A172 (cell line): ENCODE data around the gene CCBE1. TPM values are rescaled to one million over a fixed set of nuclear protein-coding genes. Genes with fewer than 3 reads are reported as not detected.
A peak's percentile ranks its signal among the peaks of the same experiment; 100 is the strongest.
"Not testable (repeated sequence)": the region's sequence is repeated elsewhere in the genome, so short reads cannot be mapped to it uniquely, and the experiment has no call there.

Experiments used
- DNase-seq: peaks from one replicate; pipeline ENCODE4 v3.0.0-alpha.2; 2015; ENCODE audit warnings: low spot score
- total RNA-seq: library from RNA; depleted of rRNA; stranded (reverse); fragments of >200 nt; shearing (Covaris generic); gene quantifications from 2 replicates; pipeline ENCODE4 v1.2.3, GENCODE V29; 2014; rRNA removed

Gene CCBE1
- 6.5 and 8.3 TPM in 2 replicates for total RNA-seq

DNA sequence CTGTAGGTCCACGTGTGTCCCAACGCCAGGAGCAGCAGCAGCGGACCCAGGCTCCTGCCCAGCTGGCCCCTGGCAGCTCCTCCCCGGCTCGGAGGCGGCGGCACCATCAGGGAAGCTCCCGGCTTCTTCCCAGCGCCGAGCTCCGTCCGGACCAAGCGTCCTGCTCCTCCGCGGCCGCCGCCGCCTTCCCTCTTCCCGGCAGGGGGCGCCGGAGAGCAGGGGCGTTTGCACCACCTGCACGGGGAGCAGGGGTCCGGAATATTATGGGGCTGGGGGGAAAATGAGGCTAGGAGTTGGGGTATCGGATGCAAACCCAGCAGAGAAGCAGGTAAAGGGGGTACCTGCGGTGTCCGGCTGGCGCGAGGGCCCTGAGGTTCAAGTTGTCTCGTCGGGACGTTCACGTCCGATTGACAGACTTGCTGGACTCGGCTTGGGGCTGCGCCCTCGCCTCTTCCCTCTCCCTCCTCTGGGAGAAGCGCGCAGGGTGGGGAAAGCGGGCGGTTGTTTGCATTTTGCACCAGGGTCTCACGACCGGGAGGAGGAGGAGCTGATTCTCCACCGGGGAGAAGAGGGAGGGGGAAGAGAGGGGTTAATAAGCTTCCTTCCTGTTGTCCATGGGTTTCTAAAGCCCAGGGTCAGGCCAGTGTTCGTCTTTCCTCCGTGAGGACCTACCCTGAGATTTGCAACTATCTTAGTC, at the start of gene CCBE1:
CCBE1 (minus strand) TSS at position 188 of the 697 bp plus-strand sequence.
- DNase-seq: no peak

DNA sequence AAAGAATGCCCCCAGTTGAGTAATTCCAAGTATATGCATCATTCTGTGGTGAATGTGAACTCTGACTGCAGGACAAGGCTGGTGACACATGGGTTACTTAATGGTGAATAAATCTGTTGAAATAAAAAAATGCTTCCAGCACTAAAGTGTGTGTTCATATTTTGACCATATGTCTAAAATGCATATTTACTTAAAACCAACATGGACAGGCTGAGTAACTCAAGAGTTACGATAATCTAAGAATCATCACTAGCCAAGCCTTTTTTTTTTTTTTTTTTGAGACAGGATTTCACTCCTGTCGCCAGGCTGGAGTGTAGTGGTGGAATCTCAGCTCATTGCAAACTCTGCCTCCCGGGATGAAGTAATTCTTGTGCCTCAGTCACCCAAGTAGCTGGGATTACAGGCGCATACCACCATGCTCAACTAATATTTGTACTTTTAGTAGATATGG, 47.1 kb upstream of the CCBE1 start:
- DNase-seq: peak; percentile 79

DNA sequence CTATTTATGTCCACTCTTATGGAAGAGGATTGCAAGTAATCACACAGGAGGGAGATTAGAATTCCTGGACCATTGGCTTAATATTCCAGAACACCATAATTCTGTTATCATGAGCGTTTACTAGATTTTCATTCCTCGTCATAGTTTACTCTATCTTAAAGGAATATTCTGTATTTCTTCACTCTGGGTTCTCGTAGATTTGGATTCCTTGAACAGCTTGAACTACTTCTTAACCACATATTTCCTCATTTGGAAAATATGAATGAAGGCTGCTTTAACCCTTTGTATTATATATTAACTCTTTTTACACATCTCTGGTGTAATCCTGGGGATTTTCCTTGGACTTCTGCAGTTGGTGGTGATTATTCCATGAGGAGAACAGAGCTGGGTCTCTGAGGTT, 46.3 kb upstream of the CCBE1 start:
- DNase-seq: no peak

DNA sequence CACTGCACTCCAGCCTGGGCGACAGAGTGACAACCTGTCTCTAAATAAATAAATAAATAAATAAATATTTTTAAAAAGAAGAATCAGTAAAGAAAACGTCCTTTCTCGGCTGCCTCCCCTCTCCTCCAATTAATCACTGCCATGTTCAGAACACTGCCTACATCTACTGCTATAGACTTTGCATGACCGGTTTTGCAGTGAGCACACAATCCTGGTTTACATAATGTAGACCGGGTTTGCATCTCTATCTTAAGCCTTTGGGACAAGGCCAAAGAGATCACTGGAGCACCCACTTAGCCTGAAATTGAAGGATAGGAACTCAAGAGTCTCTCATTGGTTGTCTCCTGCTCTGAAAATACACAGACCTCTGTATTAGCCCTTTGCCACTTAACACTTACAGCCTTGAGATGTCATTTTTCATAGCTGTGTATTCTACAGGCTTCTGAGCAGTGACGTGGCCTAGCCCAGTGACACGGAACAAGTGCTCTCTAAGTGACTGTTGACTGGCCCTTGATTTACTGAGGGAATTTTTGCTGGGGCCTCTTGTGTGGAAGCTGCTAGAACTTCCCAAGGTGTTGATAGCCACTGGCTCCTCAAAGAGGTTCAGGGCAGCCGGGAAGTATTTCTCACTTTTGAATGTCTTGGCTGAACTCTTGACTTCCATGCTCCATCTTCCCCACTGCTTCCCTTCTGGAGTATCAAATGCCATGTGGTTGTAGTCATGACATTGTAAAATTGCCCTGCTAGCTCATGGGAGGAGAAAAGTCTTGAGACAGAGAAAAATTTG, 45.3 kb upstream of the CCBE1 start:
- no peak for DNase-seq

DNA sequence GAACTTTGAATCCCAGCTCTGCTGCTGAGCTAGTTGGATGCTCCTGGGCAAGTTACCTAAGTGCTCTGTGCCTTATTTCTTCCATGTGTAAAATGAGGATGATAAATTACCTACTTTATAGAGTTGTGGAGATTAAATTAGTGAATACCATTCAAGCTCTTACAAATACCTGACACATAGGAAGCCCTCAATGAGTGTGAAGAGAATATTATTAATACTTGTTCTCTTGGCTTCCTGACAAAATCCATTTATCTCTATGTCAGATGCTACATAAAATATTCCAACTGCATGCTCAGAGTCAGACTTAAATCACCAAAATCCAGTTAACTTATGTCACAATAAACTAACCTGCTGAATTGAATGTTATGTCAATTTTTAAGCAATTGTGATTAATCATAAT, 42.9 kb upstream of the CCBE1 start:
- DNase-seq: no peak

DNA sequence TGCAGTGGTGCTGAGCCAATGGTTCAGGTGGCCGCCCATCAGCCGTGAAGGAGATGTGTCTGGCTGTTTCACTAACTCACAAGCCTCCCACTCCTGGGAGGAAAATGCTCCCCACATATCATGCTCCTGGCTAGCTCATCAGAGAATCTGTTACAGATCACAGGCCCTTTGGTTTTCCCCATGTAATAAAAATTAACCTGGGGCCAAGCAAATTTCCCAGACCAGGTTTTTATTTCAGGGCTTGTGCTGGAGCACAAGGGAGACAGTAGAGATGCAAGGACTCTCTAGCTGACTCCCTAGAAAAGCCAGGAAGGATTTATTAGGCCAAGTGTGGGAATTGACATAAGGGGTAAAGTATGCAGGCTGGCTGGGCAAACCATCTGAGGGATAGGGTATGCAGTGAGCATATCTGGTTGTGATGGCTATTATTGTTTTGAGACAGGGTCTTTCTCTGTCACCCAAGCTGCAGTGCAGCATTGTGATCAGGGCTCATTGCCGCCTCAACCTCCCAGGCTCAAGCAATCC, 40.6 kb upstream of the CCBE1 start:
- DNase-seq: no peak

DNA sequence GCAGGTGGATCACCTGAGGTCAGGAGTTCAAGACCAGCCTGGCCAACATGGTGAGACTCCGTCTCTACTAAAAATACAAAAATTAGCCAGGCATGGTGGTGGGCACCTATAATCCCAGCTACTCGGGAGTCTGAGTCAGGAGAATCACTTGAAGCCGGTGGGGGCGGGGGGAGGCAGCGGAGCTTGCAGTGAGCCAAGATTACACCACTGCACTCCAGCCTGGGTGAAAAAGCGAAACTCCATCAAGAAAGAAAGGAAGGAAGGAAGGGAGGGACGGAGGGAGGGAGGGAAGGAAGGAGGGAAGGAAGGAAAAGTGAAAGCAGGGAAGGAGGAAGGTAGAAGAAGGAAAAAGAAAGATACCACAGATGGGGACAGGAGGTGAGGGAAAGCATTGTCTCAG, 40.1 kb upstream of the CCBE1 start:
- not testable (repeated sequence) for DNase-seq

DNA sequence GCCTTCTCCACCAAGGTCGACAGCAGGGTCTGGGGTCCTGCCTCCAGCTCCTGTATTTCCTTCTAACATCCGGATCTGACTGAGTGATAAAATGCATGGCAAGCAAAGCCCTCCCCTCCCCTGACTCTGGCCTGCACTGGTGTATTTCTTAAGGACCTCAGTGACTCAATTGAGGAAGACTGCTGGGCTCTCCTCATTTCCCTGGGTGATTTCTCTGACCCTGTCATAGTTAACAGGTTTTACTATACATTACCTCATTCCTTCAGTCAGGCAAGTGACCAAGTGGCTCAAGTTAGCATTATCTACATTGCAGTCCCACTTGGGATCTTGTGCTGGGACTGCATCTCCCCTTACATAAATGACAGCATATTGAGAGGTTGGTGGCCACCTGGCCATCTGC, 38.8 kb upstream of the CCBE1 start:
- no peak for DNase-seq

DNA sequence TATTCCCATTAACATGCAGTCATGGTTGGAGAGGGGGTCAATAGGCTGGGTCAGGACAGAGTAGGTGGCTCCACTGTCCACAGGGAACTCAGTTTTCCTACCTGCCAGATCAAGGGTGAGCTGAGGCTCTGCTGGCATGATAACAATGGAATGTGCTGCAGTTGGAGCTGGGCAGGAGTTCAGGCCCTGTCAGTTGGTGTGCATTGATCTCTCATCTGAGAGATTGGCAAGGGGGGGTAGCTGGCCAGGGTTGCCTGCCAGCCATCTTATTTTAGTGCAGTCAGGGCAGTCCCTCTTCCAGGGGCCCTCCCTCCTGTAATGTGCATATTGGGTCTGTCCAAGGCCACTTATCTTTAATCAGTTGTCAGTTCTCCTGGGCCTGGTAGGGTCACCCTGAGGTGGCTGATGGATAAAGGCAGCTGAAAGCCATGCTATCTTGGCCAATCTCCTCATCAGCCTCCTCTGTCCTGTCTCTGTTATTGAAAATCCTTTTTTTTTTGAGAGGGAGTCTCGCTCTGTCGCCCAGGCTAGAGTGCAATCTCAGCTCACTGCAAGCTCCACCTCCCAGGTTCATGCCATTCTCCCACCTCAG, 38.1 kb upstream of the CCBE1 start:
- no peak for DNase-seq

DNA sequence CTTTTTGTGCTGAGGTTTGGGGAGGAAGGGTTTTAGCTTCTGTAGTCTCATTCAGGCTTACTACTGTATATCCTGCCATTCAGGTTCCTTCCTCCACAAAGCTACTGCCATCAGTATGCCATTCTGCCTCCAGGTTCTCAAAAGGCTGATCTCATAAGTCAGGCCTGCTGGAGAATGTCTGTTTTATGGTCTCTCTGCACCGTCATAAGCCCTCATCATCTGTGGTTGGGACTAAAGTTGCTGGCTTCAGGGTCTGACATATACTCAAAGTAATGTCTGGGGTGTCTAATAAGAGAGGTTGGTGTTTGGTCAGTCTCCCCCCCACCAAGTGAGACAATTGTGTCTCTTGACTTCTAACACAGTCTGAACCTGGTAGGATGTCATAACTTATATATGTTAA, 36.2 kb upstream of the CCBE1 start:
- no peak for DNase-seq

DNA sequence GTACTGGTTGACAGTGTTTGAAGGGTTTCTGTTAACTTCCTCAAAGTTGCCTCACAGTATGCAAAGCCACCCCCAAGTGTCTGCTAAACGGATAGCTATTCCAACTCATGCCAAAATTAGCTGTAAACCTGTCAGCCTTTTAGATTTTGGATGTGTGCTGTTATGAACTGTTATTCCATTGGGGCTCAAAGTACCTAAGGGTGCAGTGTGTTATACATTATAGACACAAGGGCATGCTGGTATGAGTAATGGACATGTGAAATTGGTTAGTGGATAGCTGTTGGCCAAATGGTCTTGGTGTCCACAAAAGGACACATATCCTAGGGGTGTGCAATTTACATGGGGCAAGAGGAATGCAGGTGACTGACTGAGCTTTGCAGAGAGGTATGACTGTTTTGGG, 33.7 kb upstream of the CCBE1 start:
- no peak for DNase-seq

DNA sequence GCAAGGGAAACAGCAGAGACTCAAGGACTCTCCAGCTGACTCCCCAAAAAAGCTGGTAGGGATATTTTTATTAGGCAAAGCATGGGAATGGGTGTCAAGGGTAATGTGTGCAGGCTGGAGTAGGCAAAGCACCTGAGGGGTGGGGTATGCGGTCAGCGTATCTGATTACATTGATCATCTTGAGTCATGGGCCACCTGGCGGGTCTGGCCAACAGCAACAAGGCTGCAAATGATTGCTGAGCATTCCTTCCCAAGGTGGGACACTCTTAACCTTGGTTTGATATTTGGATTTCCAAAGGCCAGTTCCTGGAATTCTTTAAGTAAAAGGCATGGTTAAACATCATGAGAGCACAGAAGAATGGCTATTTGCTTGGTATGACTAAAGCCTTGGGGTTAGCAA, 32.6 kb upstream of the CCBE1 start:
- DNase-seq: no peak

DNA sequence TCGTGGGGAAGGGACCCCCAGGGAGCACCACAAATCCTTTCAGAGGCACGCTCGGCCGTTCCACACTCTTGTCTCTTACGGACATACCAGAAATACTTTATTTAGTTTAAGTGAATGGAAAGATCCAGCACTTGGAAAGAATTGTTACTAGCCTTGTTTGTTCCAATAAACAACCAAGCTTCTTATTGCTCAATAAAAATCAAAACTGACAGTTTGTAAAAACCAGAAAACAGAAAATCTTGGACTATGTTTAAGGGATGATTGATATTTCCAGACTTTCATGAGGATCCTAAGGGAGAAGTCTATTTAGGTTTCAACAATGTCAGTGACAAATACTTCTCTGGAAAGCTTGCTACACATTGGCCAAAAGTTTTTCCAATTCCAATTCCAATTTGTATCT, 31.6 kb upstream of the CCBE1 start:
- DNase-seq: no peak

DNA sequence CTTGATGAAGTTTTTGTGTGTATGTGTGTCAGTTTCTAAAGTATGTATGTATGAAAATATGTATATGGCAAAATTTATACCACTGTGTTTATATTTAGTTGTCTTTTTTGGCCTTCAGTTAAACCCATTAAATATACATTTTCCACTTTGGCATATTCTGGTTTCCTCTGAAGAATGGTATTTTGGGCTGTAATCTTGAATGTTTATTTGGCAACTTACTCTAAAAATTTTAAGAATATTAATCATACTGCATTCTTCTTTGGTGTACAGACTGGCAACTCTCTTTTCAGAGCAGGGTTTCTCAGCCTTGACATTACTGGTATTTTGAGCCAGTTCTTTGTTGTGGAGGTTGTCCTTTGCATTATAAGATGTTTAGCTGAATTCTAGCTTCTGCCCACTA, 27.9 kb upstream of the CCBE1 start:
- DNase-seq: no peak

DNA sequence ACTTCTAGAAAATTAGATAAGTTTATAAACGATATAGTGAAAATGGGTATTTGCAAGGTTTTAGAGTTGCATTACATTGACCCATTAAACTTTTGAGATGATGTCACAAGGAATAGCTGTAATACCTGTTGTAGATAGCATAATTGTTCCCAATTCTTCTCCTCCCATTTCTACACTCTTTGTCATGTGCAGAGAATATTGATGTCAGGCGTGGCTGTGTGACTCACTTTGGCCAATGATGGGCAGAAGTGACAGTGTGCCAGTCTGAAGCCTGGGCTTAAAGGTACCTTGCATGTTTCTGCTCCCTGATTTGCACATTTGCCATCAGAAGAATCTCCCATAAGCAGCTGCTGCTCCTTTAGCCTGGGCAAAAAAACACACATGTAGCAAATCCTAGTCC, 26.9 kb upstream of the CCBE1 start:
- DNase-seq: no peak

DNA sequence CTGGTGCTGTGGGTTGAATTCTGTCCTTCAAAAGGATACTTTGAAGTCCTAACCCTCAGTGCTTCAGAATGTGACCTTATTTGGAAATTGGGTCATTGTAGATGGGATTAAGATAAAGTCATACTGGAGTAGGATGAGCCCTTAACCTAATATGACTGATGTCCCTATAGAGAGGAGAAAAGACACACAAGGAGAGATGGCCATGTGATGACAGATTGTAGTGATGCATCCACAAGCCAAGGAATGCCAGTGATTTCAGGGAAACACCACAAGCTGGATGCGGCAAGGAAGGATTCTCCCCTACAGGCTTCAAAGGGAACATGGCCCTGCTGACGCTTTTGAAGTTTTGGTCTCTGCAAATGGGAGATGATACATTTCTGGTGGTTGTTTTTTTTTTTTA, 24.7 kb upstream of the CCBE1 start:
- DNase-seq: no peak

DNA sequence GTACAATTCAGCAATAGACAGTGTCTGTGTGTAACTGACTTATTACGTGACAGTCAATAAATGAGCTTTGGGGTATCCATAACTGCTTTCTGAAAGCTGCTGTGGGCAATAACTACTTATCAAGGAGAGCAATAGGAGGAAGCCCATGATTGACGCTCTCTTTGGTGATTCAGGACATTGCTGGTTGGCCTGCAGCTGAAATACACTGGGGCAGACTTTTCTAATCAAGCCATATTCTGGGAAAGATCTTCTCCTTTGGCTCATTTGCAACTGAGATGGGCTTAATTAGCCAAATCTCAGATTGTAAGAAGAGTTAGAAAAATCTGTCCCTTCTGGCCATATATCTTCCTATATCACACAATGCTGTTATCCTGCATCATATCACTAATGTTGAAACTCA, 24.0 kb upstream of the CCBE1 start:
- DNase-seq: no peak

DNA sequence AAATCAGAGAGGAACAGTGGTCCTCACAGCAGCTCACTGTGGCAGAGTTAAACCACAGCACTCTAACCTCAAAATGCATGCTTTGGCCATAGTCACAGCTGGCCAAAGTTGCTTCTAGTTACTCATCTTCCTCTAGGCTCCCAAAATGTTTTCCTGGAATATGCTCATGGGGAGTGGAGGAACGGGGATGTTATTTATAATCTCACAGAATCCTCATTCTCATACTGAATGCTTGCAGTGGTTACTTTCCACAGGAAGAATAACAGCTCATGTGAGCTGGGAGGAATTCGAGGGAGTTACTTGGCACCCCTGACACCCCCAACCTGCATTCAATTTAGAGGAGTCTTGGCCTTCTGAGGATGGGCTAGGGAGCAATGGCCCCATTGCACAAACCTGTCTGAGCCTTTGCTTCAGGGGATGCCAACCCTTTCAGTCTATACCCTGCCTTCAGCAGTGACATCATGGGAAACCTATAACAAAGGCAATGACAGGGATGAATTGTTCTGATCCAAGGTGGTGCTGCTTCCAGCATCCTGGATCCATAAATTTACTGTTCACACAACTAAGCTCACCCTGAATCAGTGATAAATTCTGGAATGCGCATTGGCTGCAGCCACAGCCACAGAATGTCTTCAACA, 22.4 kb upstream of the CCBE1 start:
- peak; percentile 80 for DNase-seq

DNA sequence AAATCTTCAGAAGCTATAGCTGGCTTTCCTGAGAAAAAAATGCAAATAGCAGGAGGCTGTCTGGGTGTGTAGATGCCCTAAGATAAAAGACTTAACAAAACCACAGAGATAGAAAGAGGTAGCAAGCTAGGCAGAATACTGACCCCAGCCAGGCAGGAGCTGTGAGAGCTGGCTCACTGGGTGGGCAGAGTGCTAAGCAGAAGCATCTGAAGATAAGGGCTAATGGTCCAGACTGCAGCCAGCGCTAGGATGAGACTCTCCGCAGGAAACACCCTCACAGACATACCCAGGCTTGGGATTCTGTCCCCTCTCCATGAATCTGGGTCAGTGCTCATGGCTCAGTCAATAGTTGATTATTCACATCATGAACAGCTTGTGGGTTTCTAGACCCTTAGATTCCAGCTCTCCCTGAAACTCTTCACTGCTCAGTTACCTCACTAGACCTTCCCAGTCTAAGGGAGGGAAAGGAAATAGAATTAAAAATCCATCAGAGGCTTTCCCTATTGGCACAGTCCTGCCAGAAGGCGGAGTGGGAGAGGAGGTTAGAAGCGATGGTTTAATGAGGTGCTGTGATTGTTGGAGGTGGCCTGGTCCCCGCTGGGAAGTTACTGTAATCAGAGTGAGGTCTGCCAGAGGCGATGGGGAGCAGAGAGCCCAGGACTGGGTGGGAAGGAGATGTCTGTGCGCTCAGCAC, 21.4 kb upstream of the CCBE1 start:
- no peak for DNase-seq

DNA sequence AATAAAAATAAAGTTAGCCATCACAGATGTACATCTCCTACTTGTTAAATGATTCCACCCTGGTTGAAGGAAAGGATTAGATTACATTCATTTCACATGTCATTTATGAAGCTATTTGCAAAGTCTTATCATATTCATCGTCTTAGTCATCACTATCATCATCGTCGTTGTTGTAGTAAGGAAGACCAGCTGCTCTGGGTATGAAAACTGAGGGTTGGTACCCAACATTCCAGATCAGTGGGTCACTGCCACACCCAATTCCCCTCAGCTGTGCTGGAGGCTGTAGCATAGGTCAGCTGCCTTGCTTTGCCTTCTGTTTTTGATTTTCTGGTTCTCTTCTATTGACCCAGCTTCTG, 20.9 kb upstream of the CCBE1 start:
- DNase-seq: peak; percentile 98

DNA sequence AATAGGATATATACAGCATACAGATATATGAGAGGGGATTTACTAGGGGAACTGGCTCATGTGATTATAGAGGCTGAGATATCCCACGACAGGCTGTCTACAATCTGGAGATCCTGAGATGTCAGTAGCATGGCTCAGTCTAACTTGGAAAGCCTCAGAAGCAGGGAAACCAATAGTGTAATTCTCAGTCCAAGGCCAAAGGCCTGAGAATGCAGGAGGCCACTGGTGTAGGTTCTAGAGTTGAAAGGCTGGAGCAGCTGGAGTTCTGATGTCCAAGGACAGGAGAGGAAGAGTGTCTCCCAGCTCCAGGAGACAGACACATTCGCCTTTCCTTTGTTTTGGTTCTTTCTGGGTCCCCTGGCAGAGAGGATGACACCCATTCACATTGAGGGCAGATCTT, 20.1 kb upstream of the CCBE1 start:
- no peak for DNase-seq

DNA sequence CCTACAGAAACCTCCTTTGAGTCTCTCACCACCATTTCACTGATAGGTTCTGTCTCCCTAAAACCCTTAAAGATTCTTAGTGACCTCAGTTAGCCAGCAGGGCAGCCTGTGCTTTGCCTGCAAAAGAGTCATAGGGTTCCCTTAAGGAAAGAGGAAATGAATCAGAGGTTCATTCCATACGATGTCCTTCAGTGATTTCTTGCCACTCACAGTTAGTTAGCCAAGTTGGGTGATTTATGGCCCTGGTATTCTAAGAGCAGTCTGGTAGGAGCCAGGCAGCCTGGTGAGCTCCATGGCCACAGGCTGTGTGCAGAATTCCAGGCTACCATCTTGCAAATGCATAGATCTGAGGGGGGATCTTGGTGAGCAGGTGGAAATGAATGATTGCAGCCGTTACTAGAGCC, 18.7 kb upstream of the CCBE1 start:
- peak; percentile 95 for DNase-seq
